GM12873 (cell line): Measurements from ENCODE around the gene TNIK.

Experiments used
- TF ChIP-seq, protein P1 (sequence below): IDR thresholded peaks from 2 replicates; pipeline ENCODE4 v1.5.1; 2012; ENCODE audit warnings: low read depth, mild to moderate bottlenecking, moderate library complexity, low read length, control low read depth; ENCODE audit not compliant: insufficient read depth; ENCODE audit errors: missing control alignments

The TNIK gene

GRCh38 chr3:171055336-171056178 is 404.6 kb downstream of the TNIK start:
- TF ChIP-seq, protein P1, sequence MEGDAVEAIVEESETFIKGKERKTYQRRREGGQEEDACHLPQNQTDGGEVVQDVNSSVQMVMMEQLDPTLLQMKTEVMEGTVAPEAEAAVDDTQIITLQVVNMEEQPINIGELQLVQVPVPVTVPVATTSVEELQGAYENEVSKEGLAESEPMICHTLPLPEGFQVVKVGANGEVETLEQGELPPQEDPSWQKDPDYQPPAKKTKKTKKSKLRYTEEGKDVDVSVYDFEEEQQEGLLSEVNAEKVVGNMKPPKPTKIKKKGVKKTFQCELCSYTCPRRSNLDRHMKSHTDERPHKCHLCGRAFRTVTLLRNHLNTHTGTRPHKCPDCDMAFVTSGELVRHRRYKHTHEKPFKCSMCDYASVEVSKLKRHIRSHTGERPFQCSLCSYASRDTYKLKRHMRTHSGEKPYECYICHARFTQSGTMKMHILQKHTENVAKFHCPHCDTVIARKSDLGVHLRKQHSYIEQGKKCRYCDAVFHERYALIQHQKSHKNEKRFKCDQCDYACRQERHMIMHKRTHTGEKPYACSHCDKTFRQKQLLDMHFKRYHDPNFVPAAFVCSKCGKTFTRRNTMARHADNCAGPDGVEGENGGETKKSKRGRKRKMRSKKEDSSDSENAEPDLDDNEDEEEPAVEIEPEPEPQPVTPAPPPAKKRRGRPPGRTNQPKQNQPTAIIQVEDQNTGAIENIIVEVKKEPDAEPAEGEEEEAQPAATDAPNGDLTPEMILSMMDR, result no peak

- TF ChIP-seq, protein P1, result no peak
Measured at GRCh38 chr3:171054921-171055320, 405.3 kb downstream of the TNIK start.

DNA sequence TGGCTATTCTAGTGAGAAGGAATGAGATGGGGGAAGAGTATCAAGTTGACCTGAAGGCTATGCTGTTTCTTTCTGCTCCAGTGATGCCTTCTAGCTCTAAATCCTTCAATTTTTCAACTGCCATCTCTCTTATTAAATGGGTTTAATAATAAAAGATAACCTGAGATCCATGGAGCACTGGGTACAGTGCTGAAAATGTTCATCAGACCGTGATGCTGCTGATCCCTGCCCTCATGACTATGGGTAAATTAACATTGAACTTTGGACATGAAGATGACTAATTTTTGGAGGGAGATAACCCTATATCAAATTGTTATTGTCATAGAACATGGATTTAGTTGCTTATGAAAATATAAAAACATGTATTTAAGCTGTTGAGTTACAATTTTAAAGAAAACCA is 406.0 kb downstream of the TNIK start:
- TF ChIP-seq, protein P1, result no peak

DNA sequence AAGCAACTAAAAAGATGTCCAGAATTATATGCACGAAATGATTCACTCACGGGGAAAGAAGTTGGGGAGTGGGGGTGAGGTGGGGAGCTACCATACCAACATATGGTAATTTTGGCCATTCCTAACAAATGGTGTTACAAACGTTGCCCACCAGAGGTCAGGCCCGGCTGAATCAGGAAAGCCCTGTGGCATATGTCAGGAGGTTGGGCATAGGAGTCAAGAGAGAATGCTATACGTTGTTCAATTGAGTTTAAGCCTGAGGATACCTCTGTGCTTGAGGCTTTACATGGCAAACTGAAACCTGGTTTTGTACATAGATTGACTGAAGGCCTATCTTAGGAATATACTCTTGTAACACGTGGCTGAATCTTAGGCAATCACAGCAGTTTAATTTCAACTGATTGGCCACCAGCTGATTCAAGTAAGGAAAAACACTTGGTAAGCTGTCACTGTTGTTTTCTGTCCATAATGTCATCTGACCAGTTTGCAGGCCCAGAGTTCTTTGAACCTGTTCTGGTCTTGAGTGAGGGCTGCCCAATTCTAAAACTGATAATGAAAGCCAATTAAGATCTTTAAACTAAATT is 410.3 kb downstream of the TNIK start:
- TF ChIP-seq, protein P1, result peak; percentile 67

- TF ChIP-seq, protein P1, result no peak
Measured at GRCh38 chr3:171046760-171047159, 413.4 kb downstream of the TNIK start.

DNA sequence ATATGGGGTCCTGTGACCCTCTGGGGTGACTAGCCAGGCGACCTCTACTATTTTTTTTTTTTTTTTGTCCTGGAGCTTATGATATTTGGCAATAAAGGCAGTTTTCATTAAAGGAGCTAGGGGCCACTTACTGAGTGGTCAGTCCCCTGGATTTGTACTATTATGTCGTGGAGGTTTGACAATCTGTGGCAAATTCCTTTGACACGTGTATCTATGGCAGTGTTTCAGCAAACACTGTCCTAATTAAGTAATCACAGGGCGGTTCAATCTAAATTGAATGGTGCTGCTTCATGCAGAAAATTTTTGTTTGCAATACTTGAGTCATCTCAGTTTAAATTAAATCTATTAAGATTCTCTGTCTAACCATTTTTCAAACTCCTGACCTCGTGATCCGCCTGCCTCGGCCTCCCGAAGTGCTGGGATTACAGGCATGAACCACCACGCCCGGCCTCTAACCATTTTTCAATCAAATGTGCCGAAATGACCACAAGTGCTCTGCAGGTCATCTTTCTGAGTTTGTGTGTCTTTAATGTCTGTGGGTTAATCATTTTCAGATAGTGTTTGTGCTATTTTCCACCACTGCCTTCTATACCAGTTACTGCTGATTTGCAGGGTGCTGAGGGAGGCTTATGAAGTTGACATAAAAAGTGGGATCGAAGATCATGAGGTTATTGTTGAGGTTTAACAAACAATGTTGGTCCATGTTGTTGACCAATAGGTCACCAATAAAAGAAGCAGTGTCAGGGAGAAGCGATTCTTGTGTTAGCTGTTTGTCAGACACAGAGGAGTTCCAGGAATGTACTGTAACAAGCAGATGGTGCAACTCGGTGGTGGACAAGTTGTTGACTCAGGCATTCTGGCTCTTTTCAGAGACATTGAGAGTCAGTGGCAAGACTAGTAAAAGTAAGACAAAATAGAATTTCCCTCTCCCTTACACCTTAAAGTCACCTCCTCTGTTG is 415.1 kb downstream of the TNIK start:
- TF ChIP-seq, protein P1, result no peak
